ENCODE measurements around the gene MRPS24.
A peak's percentile ranks its signal among the peaks of the same experiment; 100 is the strongest.
"Not testable (repeated sequence)": the region's sequence is repeated elsewhere in the genome, so short reads cannot be mapped to it uniquely, and the experiment has no call there.

MRPS24 gene
- 0.72 to 1.9 (median 1.3) reads per million in 4 experiments for total RNA-seq

- DNase-seq = peak; percentile 91
These were observed at the start of gene MRPS24 for GRCh38 chr7:43869006-43869866. MRPS24 (minus strand) TSS chr7:43869517; CDS start chr7:43869495, 22 bp downstream.

GRCh38 chr7:43915907-43916306, 46.6 kb upstream of the MRPS24 start:
- DNase-seq = no peak

GRCh38 chr7:43914795-43915194, 45.5 kb upstream of the MRPS24 start:
- no peak for DNase-seq

GRCh38 chr7:43906331-43907010, 37.2 kb upstream of the MRPS24 start, which contains the start of gene URGCP:
URGCP (minus strand) TSS chr7:43906596; CDS start chr7:43906575, 21 bp downstream.
- DNase-seq = peak; percentile 8

- no peak for DNase-seq
These were observed 36.6 kb upstream of the MRPS24 start for GRCh38 chr7:43905956-43906330.

- no peak for DNase-seq
These were observed 36.1 kb upstream of the MRPS24 start for GRCh38 chr7:43905209-43905946.

GRCh38 chr7:43904533-43905208, 35.4 kb upstream of the MRPS24 start:
- no peak for DNase-seq

- DNase-seq = no peak
These were observed 33.3 kb upstream of the MRPS24 start for GRCh38 chr7:43902542-43903054.

- not testable (repeated sequence) for DNase-seq
These were observed 29.3 kb upstream of the MRPS24 start for GRCh38 chr7:43898571-43898970.

GRCh38 chr7:43895847-43896415, 26.6 kb upstream of the MRPS24 start:
- no peak for DNase-seq

GRCh38 chr7:43891069-43891955, 22.0 kb upstream of the MRPS24 start:
- no peak for DNase-seq

- no peak for DNase-seq
These were observed 21.2 kb upstream of the MRPS24 start for GRCh38 chr7:43890468-43890867.

GRCh38 chr7:43888993-43889945, 20.0 kb upstream of the MRPS24 start:
- DNase-seq = no peak

GRCh38 chr7:43884617-43885016, 15.3 kb upstream of the MRPS24 start:
- DNase-seq = no peak

GRCh38 chr7:43884209-43884608, 14.9 kb upstream of the MRPS24 start:
- DNase-seq = no peak

GRCh38 chr7:43880596-43880995, 11.3 kb upstream of the MRPS24 start:
- DNase-seq = no peak

- no peak for DNase-seq
These were observed 10.2 kb upstream of the MRPS24 start for GRCh38 chr7:43879477-43879876.

- DNase-seq = no peak
These were observed 9.6 kb upstream of the MRPS24 start for GRCh38 chr7:43878867-43879266.

- no peak for DNase-seq
These were observed 8.9 kb upstream of the MRPS24 start for GRCh38 chr7:43877968-43878864.
